Transverse colon (tissue), 4 donors: ENCODE data around the gene PDGFC. TPM values are rescaled to one million over a fixed set of nuclear protein-coding genes. Genes with fewer than 3 reads are reported as not detected.

Experiments
- DNase-seq: peaks from one replicate; pipeline ENCODE4 v3.0.0-alpha.2; 2019
- H3K27ac ChIP-seq, 4 donors: fragments of 200-600 bp; sonication (generic); 2 replicates each; pipeline ENCODE4 v1.5.1; 2016 to 2018; ENCODE audit warnings: inconsistent platforms in 4 of 4
- H3K27me3 ChIP-seq: fragments of 200-600 bp; sonication (generic); 2 replicates; pipeline ENCODE4 v1.5.1; 2017; ENCODE audit warnings: inconsistent platforms
- H3K36me3 ChIP-seq, 4 donors: fragments of 200-600 bp; sonication (generic); 2 replicates each; pipeline ENCODE4 v1.5.1; 2017 to 2019; ENCODE audit warnings: inconsistent platforms in 4 of 4
- H3K4me1 ChIP-seq, 4 donors: fragments of 200-600 bp; sonication (generic); 2 replicates each; pipeline ENCODE4 v1.5.1; 2017 to 2020; ENCODE audit warnings: inconsistent platforms in 4 of 4
- H3K4me3 ChIP-seq, 4 donors: fragments of 200-600 bp; sonication (generic); 1 replicate in 1 of 4; 2 replicates in 3 of 4; pipeline versions ENCODE4 v1.5.1 to v1.6.1; 2017 to 2019; ENCODE audit warnings: inconsistent platforms in 4 of 4
- H3K9me3 ChIP-seq, 2 donors: fragments of 200-600 bp; sonication (generic); 2 replicates each; pipeline ENCODE4 v1.5.1; 2017 to 2019; ENCODE audit warnings: inconsistent platforms in 2 of 2
- CTCF ChIP-seq, 5 experiments: fragments of 200-600 bp in 3 of 5; fragments of 450-650 bp in 2 of 5; sonication (generic) in 3 of 5; IDR thresholded peaks; 1 replicate in 2 of 5; 2 replicates in 3 of 5; pipeline ENCODE4 v1.5.1; 2016 to 2017; ENCODE audit warnings: antibody characterized with exemption in 5 of 5, inconsistent platforms in 3 of 5, mild to moderate bottlenecking in 2 of 5, moderate library complexity in 1 of 5
- EP300 ChIP-seq: sonication (generic); formaldehyde crosslinking; IDR thresholded peaks from one replicate; pipeline ENCODE4 v1.6.1; 2017; ENCODE audit warnings: antibody characterized with exemption, low read depth
- POLR2A ChIP-seq: fragments of 450-650 bp; IDR thresholded peaks from one replicate; pipeline ENCODE4 v1.6.1; 2016; ENCODE audit warnings: antibody characterized with exemption, mild to moderate bottlenecking, moderate library complexity
- POLR2AphosphoS5 ChIP-seq, 3 donors: sonication (generic); formaldehyde crosslinking; IDR thresholded peaks; one replicate each; pipeline ENCODE4 v1.6.1; 2016; ENCODE audit warnings: antibody characterized with exemption in 3 of 3
- WGBS, 2 donors: methylation state at CpG; one replicate each; pipeline ENCODE4 v1.1.5; 2018; ENCODE audit warnings: low coverage in 1 of 2; 5-methylcytosine and 5-hydroxymethylcytosine counted together
- in situ Hi-C, 4 donors: fragments of 200-750 bp; cut with MboI; loops; one replicate each; pipeline versions ENCODE4 v1.15.0 to v1.15.1; 2017; ENCODE audit warnings: low sequenced_read_pairs in 3 of 4, low pct_ligation_motif_present in 1 of 4, low pct_unique_long_range_greater_than_20kb in 1 of 4
- intact Hi-C: fragments of 100-400 bp; cut with DNase I; formaldehyde crosslinking; loops from one replicate; pipeline ENCODE4 v1.15.1; 2023; ENCODE audit warnings: low total_unique reads
- total RNA-seq, 4 donors: library from RNA; depleted of rRNA; stranded (reverse); fragments of >200 nt; gene quantifications; one replicate each; pipeline ENCODE4 v1.1.0, GENCODE V29; 2016

The PDGFC gene
- total RNA-seq, 4 donors from 2014 or later = 0.40 to 20.6 (median 7.5) TPM

DNA sequence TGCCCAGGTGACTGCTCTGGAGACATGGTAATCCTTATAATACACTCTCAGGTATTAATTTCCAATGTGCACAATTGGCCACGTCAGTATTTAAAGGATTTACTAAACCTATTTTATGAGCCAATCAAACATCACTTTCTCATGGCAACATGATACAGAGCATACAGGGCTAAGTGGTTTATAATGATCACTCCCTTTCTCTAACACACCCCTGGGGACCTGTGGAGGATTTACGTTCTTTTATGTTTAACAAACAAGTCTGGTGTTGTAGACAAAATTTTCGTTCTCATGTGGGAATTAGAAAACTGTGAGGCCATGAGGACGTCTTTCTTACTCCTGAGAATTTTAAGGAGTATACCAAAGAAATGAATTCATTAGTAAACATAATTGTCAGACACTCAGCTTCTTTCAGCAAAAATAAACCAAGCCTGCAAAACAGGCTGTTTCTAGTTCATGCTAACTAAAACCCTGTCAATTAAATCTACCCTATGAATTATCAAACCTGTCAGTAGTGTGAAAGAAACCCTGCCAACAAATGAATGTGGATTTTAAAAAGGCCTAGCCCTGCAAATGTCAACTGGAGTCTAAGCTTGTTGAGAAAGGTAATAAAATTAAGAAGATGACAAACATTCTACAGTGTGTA is 155.8 kb downstream of the PDGFC start:
- Histone ChIP-seq H3K27ac (no peak overlapping the region), H3K27me3 (no peaks in the 10 kb centered on the region), H3K36me3 (no peaks in the 10 kb centered on the region), H3K9me3 (no peaks in the 10 kb centered on the region), H3K4me1 (peaks cover 0 to 5% (median 0%) of the 10 kb centered on the region in 4 donors), H3K4me3 (no peak overlapping the region)
- intact Hi-C loops (no loop called here), in situ Hi-C loops (no loop called here)
- no peak for DNase-seq
- 24 to 46% methylated on average over 4 of the region's 4 CpGs for WGBS, 2 donors
- TF ChIP-seq CTCF (IDR thresholded peaks at IDR 0.05) (no peak), EP300 (no peak), POLR2A (no peak), POLR2AphosphoS5 (IDR thresholded peaks at IDR 0.05) (no peak)

DNA sequence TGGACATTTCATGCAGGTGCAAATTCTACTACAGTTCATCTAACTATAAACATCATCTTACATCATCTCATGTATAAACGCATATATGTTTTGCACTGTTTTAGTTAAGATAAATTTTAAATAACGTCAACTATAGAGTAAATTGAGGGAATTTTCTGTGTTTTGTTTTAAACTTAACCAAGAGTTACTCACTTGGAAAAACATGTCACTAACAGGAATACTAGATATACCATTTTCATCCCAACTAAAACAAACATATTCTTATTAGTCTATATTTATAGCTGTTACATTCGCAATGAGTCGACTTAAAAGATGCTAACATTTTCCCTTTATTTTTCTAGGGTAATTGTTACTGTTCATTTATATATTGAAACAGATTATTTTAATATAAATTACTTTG is 159.6 kb downstream of the PDGFC start:
- in situ Hi-C loops (no loop called here), intact Hi-C loops (no loop called here)
- DNase-seq = no peak
- H3K4me1 ChIP-seq = peaks cover 0 to 5% (median 0%) of the 10 kb centered on the region in 4 donors
- no peak overlapping the region for H3K27ac ChIP-seq
- H3K4me3 ChIP-seq = no peak overlapping the region
- H3K9me3 ChIP-seq = no peaks in the 10 kb centered on the region
- no peaks in the 10 kb centered on the region for H3K27me3 ChIP-seq
- 89 to 92% methylated on average over 4 of the region's 4 CpGs for WGBS, 2 donors
- no peaks in the 10 kb centered on the region for H3K36me3 ChIP-seq
- TF ChIP-seq POLR2A = no peak

DNA sequence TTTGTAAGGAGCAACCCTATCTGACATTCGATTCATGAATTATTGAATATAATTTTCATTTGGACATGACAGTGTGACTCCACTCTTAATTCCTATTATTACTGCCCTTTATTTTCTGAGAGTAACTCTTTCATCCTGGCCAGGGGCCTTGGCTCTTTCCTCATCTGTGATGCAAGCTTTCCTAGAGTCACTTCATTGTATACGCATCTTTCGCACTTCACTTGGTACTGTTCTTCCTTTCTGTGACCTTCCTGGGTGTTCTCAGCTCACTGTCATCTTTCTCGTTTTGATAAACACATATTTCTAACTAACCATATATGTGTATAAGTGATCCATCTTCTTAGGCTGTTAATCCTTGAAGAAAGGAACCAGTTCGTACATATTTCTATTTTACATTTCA is 160.3 kb downstream of the PDGFC start:
- Histone ChIP-seq H3K9me3 (no peaks in the 10 kb centered on the region), H3K4me3 (no peak overlapping the region), H3K4me1 (peaks cover 0 to 5% (median 0%) of the 10 kb centered on the region in 4 donors), H3K27ac (no peak overlapping the region), H3K27me3 (no peaks in the 10 kb centered on the region), H3K36me3 (no peaks in the 10 kb centered on the region)
- no peak for DNase-seq
- in situ Hi-C loops = no loop called here
- 89 to 91% methylated on average over 5 of the region's 5 CpGs for WGBS, 2 donors
- intact Hi-C loops = no loop called here
- no peak for TF ChIP-seq POLR2AphosphoS5 (IDR thresholded peaks at IDR 0.05)
- no peak for TF ChIP-seq POLR2A
- no peak for TF ChIP-seq EP300
- no peak for TF ChIP-seq CTCF (IDR thresholded peaks at IDR 0.05)

DNA sequence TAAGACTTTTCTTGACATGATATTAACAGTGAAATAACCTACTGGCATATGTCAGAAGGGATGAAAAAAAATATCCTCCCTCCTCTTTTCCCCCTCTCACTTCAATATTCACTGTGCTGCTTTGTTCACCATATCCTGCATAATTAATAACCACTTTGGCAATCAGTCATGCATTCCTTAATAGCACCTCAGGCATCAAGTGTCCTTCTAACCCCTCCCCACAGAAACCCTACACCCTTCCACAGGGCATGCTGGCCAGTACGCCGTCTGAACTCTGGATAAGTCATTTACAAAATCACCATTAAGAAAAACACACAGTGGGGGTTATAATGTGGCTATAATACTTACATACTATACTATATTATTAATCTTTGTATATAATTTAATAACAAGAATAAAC is 165.9 kb downstream of the PDGFC start:
- H3K4me3 ChIP-seq = no peak overlapping the region
- H3K27me3 ChIP-seq = no peaks in the 10 kb centered on the region
- peaks cover 0 to 6% (median 0%) of the 10 kb centered on the region in 4 donors for H3K4me1 ChIP-seq
- in situ Hi-C loops = no loop called here
- no peak for TF ChIP-seq POLR2A
- TF ChIP-seq EP300 = no peak
- TF ChIP-seq CTCF (IDR thresholded peaks at IDR 0.05) = no peak
- no peak for TF ChIP-seq POLR2AphosphoS5 (IDR thresholded peaks at IDR 0.05)
- intact Hi-C loops = no loop called here
- H3K27ac ChIP-seq = no peak overlapping the region
- DNase-seq = no peak
- WGBS, 2 donors = 90 to 91% methylated on average over 2 of the region's 2 CpGs
- H3K9me3 ChIP-seq = no peaks in the 10 kb centered on the region
- no peaks in the 10 kb centered on the region for H3K36me3 ChIP-seq

- in situ Hi-C loops (no loop called here), intact Hi-C loops (no loop called here)
- H3K36me3 ChIP-seq = no peaks in the 10 kb centered on the region
- H3K9me3 ChIP-seq = no peaks in the 10 kb centered on the region
- H3K4me1 ChIP-seq = peaks cover 0 to 6% (median 0%) of the 10 kb centered on the region in 4 donors
- no peak for TF ChIP-seq CTCF (IDR thresholded peaks at IDR 0.05)
- TF ChIP-seq POLR2A = no peak
- TF ChIP-seq POLR2AphosphoS5 (IDR thresholded peaks at IDR 0.05) = no peak
- TF ChIP-seq EP300 = no peak
- no peak for DNase-seq
- no peaks in the 10 kb centered on the region for H3K27me3 ChIP-seq
- 61 to 67% methylated on average over 2 of the region's 2 CpGs for WGBS, 2 donors
- H3K4me3 ChIP-seq = no peak overlapping the region
- H3K27ac ChIP-seq = no peak overlapping the region
Observed at GRCh38 chr4:156803056-156803455, 168.5 kb downstream of the PDGFC start.
